CD14-positive monocyte (primary cell): Measurements from ENCODE around the gene APOBEC4. TPM values are rescaled to one million over a fixed set of nuclear protein-coding genes. Genes with fewer than 3 reads are reported as not detected.
A peak's percentile ranks its signal among the peaks of the same experiment; 100 is the strongest.

Experiments used
- DNase-seq, 3 donors: peaks; one replicate each; pipeline ENCODE4 v3.0.0-alpha.2; 2011 to 2022
- H2AFZ ChIP-seq: 2 replicates; pipeline ENCODE4 v1.6.0; 2012; ENCODE audit warnings: mild to moderate bottlenecking, low read depth, low read length, inconsistent platforms; ENCODE audit not compliant: insufficient read depth, poor library complexity, severe bottlenecking
- H3K27ac ChIP-seq, 2 donors: 1 replicate in 1 of 2; 2 replicates in 1 of 2; pipeline ENCODE4 v1.5.1; 2012 to 2013; ENCODE audit warnings: low read length in 2 of 2, control low read depth in 1 of 2, inconsistent platforms in 1 of 2, low read depth in 1 of 2, mild to moderate bottlenecking in 1 of 2
- H3K27me3 ChIP-seq, 2 donors: one replicate each; pipeline versions ENCODE4 v1.6.0 to v1.6.1; 2011 to 2013; ENCODE audit warnings: low read length in 2 of 2; ENCODE audit not compliant: control insufficient read depth in 2 of 2, insufficient read depth in 2 of 2
- H3K36me3 ChIP-seq, 2 donors: replicated peaks in 1 of 2; 1 replicate in 1 of 2; 2 replicates in 1 of 2; pipeline versions ENCODE4 v1.5.1 to v1.6.1; 2012 to 2013; ENCODE audit warnings: low read length in 2 of 2, control low read depth in 1 of 2, inconsistent platforms in 1 of 2, mild to moderate bottlenecking in 1 of 2; ENCODE audit not compliant: insufficient read depth in 2 of 2, control insufficient read depth in 1 of 2
- H3K4me1 ChIP-seq, 2 donors: 1 replicate in 1 of 2; 2 replicates in 1 of 2; pipeline versions ENCODE4 v1.5.1 to v1.6.1; 2012 to 2013; ENCODE audit warnings: low read length in 2 of 2, control low read depth in 1 of 2, inconsistent platforms in 1 of 2, mild to moderate bottlenecking in 1 of 2, moderate library complexity in 1 of 2; ENCODE audit not compliant: insufficient read depth in 2 of 2, control insufficient read depth in 1 of 2
- H3K4me2 ChIP-seq: replicated peaks from 2 replicates; pipeline ENCODE3; 2012; ENCODE audit warnings: low read length, moderate library complexity, mild to moderate bottlenecking; ENCODE audit not compliant: poor library complexity, severe bottlenecking; ENCODE audit errors: extremely low read depth
- H3K4me3 ChIP-seq, 3 experiments: fragments of 200-600 bp in 1 of 3; sonication (generic) in 1 of 3; replicated peaks in 1 of 3; 1 replicate in 2 of 3; 2 replicates in 1 of 3; pipeline ENCODE4 v1.5.1; 2011 to 2013; ENCODE audit warnings: low read length in 3 of 3, mild to moderate bottlenecking in 3 of 3, control low read depth in 2 of 3, low read depth in 2 of 3, inconsistent platforms in 1 of 3, moderate library complexity in 1 of 3
- H3K79me2 ChIP-seq: 2 replicates; pipeline ENCODE4 v1.6.0; 2012; ENCODE audit warnings: mild to moderate bottlenecking, control low read depth, inconsistent platforms, low read length, moderate library complexity; ENCODE audit not compliant: insufficient read depth
- H3K9ac ChIP-seq: 2 replicates; pipeline ENCODE4 v1.6.0; 2017; ENCODE audit warnings: low read length, mild to moderate bottlenecking; ENCODE audit not compliant: insufficient read depth, poor library complexity, severe bottlenecking
- H3K9me3 ChIP-seq, 2 donors: replicated peaks in 1 of 2; 1 replicate in 1 of 2; 2 replicates in 1 of 2; pipeline versions ENCODE4 v1.5.1 to v1.6.1; 2012 to 2013; ENCODE audit warnings: low read length in 2 of 2, control low read depth in 1 of 2; ENCODE audit not compliant: control insufficient read depth in 1 of 2, insufficient read depth in 1 of 2
- H4K20me1 ChIP-seq: 2 replicates; pipeline ENCODE4 v1.6.0; 2012; ENCODE audit warnings: mild to moderate bottlenecking, low read length, control low read depth, moderate library complexity; ENCODE audit not compliant: insufficient read depth
- H3K27ac Mint-ChIP-seq, 7 donors: one replicate each; pipeline ENCODE4 v1.8.0; 2020; ENCODE audit warnings: mild to moderate bottlenecking in 7 of 7, mixed read lengths in 7 of 7, moderate library complexity in 6 of 7, inconsistent platforms in 2 of 7
- H3K27me3 Mint-ChIP-seq, 3 donors: one replicate each; pipeline ENCODE4 v1.8.0; 2021 to 2022; ENCODE audit warnings: low read depth in 3 of 3, mild to moderate bottlenecking in 3 of 3, mixed read lengths in 3 of 3, moderate library complexity in 3 of 3, inconsistent platforms in 1 of 3
- H3K36me3 Mint-ChIP-seq, 2 donors: one replicate each; pipeline ENCODE4 v1.8.0; 2020; ENCODE audit warnings: mixed read lengths in 2 of 2, inconsistent platforms in 1 of 2, mild to moderate bottlenecking in 1 of 2
- H3K4me1 Mint-ChIP-seq: one replicate; pipeline ENCODE4 v1.8.0; 2020; ENCODE audit warnings: mild to moderate bottlenecking, mixed read lengths
- H3K4me3 Mint-ChIP-seq, 2 donors: one replicate each; pipeline ENCODE4 v1.8.0; 2020; ENCODE audit warnings: mild to moderate bottlenecking in 2 of 2, mixed read lengths in 2 of 2, moderate library complexity in 1 of 2
- H3K9me3 Mint-ChIP-seq, 7 donors: one replicate each; pipeline ENCODE4 v1.8.0; 2020 to 2022; ENCODE audit warnings: mixed read lengths in 7 of 7, mild to moderate bottlenecking in 6 of 7, moderate library complexity in 6 of 7, inconsistent platforms in 2 of 7
- CTCF ChIP-seq: fragments of 200-600 bp; IDR thresholded peaks from one replicate; pipeline ENCODE4 v1.8.0; 2022; ENCODE audit warnings: antibody characterized with exemption, mild to moderate bottlenecking
- WGBS: methylation state at CpG from one replicate; pipeline ENCODE4 v1.1.5; 2013; ENCODE audit warnings: missing lambda C conversion rate; ENCODE audit not compliant: insufficient coverage; 5-methylcytosine and 5-hydroxymethylcytosine counted together
- intact Hi-C, 2 donors: fragments of 100-400 bp; cut with micrococcal nuclease; formaldehyde crosslinking; loops; one replicate each; pipeline versions ENCODE4 v1.15.0 to v1.15.1; 2023
- polyA plus RNA-seq, 3 donors: library from polyadenylated mRNA; depleted of rRNA in 1 of 3; unstranded in 2 of 3; stranded (reverse) in 1 of 3; fragments of 300-500 nt in 2 of 3; fragments of >200 nt in 1 of 3; fragmentation: Illumina TruSeq in 2 of 3; gene quantifications; 1 replicate in 2 of 3; 2 replicates in 1 of 3; pipeline ENCODE4 v1.2.3, GENCODE V29; 2012 to 2021

APOBEC4 gene
- polyA plus RNA-seq, 3 donors = not detected

DNA sequence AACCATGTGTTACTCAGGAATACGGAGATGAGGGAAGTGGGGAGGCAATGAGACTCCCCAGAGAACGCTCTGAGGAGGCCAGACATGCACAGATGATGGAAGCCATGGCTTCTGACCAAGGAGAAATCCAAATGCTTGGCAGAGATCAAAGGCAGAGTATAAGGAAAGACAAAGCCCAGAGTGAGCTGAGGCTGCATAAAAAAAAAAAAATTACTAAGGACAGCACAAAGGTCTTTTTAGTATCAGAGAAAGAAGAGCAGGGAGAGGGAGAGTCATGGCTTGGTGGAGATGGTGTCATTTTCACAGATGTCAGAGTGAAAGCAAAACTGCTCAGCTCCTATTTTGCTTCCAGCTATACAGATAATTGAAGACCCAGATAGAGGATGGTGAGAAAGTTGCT lies 54.7 kb downstream of the APOBEC4 start:
- Histone ChIP-seq H3K79me2 (peaks cover 11% of the 10 kb centered on the region), H3K9me3 (no peaks in the 10 kb centered on the region), H3K4me3 (no peak overlapping the region), H3K4me2 (no peak overlapping the region), H2AFZ (no peak overlapping the region), H3K27ac (peak overlapping the region in 1 of 2 donors; percentile 98), H3K36me3 (no peaks in the 10 kb centered on the region), H3K4me1 (peaks cover 76 to 93% of the 10 kb centered on the region in 2 donors), H3K9ac (no peak overlapping the region), H3K27me3 (no peaks in the 10 kb centered on the region), H4K20me1 (no peaks in the 10 kb centered on the region)
- Mint-ChIP-seq H3K9me3 (peaks cover 0 to 6% (median 0%) of the 10 kb centered on the region in 7 donors), H3K4me3 (peak overlapping the region; percentile 10 to 17), H3K27me3 (peaks cover 0 to 1% (median 0%) of the 10 kb centered on the region in 3 donors), H3K27ac (peak overlapping the region; percentile 13 to 97 (median 58)), H3K36me3 (peaks cover 2 to 15% of the 10 kb centered on the region in 2 donors), H3K4me1 (peaks cover 86% of the 10 kb centered on the region)
- no peak for TF ChIP-seq CTCF
- DNase-seq = peak in 1 of 3 donors; percentile 16
- intact Hi-C loops = no loop called here
- no CpG with 5 or more reads among the region's 2 CpGs for WGBS

- Histone ChIP-seq H3K9ac (no peak overlapping the region), H3K4me2 (no peak overlapping the region), H3K27me3 (no peaks in the 10 kb centered on the region), H3K79me2 (peaks cover 9% of the 10 kb centered on the region), H3K9me3 (no peaks in the 10 kb centered on the region), H3K4me3 (no peak overlapping the region), H3K27ac (peak overlapping the region in 1 of 2 donors; percentile 98), H4K20me1 (no peaks in the 10 kb centered on the region), H2AFZ (no peak overlapping the region), H3K4me1 (peaks cover 76 to 93% of the 10 kb centered on the region in 2 donors), H3K36me3 (no peaks in the 10 kb centered on the region)
- Mint-ChIP-seq H3K4me3 (peak overlapping the region in 1 of 2 donors; percentile 10), H3K9me3 (peaks cover 0 to 6% (median 0%) of the 10 kb centered on the region in 7 donors), H3K4me1 (peaks cover 86% of the 10 kb centered on the region), H3K27ac (peak overlapping the region in 6 of 7 donors; percentile 13 to 97 (median 64)), H3K36me3 (peaks cover 5 to 15% of the 10 kb centered on the region in 2 donors), H3K27me3 (peaks cover 0 to 4% (median 0%) of the 10 kb centered on the region in 3 donors)
- 96% methylated on average over 4 of the region's 5 CpGs for WGBS
- no peak for DNase-seq
- no peak for TF ChIP-seq CTCF
- intact Hi-C loops = no loop called here
Observed at GRCh38 chr1:183597656-183598347, 55.3 kb downstream of the APOBEC4 start.
